Ovary (tissue), 9 donors: ENCODE measurements around the gene SNAPC1. TPM values are rescaled to one million over a fixed set of nuclear protein-coding genes. Genes with fewer than 3 reads are reported as not detected.

Experiments
- DNase-seq, 5 donors: peaks; one replicate each; pipeline ENCODE4 v3.0.0-alpha.2; 2019 to 2020
- H3K27ac ChIP-seq, 2 donors: fragments of 200-600 bp; one replicate each; pipeline versions ENCODE4 v1.5.1 to v1.8.0; 2019 to 2022
- H3K27me3 ChIP-seq: fragments of 200-600 bp; one replicate; pipeline ENCODE4 v1.8.0; 2022
- H3K36me3 ChIP-seq: fragments of 200-600 bp; sonication (generic); one replicate; pipeline ENCODE4 v1.5.1; 2019
- H3K4me1 ChIP-seq: one replicate; pipeline ENCODE4 v1.8.1; 2013; ENCODE audit warnings: mild to moderate bottlenecking, moderate library complexity; ENCODE audit not compliant: insufficient read depth
- H3K4me3 ChIP-seq: fragments of 200-600 bp; sonication (generic); one replicate; pipeline ENCODE4 v1.5.1; 2017
- H3K9me3 ChIP-seq, 2 donors: fragments of 200-600 bp in 1 of 2; sonication (generic) in 1 of 2; one replicate each; pipeline versions ENCODE4 v1.5.1 to v1.8.1; 2013 to 2019; ENCODE audit warnings: mild to moderate bottlenecking in 1 of 2, moderate library complexity in 1 of 2
- EP300 ChIP-seq: sonication (generic); formaldehyde crosslinking; IDR thresholded peaks from one replicate; pipeline ENCODE4 v1.6.1; 2017; ENCODE audit warnings: antibody characterized with exemption
- POLR2A ChIP-seq: fragments of 450-650 bp; IDR thresholded peaks from one replicate; pipeline ENCODE4 v1.6.1; 2017; ENCODE audit warnings: antibody characterized with exemption, mild to moderate bottlenecking, moderate library complexity
- WGBS, 3 donors: extraction: QIAGEN DNeasy Blood & Tissue Kit in 1 of 3; methylation state at CpG; one replicate each; pipeline versions ENCODE4 v1.1.5 to v1.1.7; 2013 to 2017; 5-methylcytosine and 5-hydroxymethylcytosine counted together
- intact Hi-C, 4 donors: fragments of 100-400 bp; cut with DNase I; formaldehyde crosslinking; loops; one replicate each; pipeline versions ENCODE4 v1.11.0 to v1.15.1; 2022 to 2023
- polyA plus RNA-seq, 2 donors: library from polyadenylated mRNA; stranded (reverse); fragments of 200-250 nt in 1 of 2; fragments of 350-450 nt in 1 of 2; fragmentation: Illumina TruSeq in 1 of 2; extraction: RNeasy Lipid Tissue Mini Kit (QIAGEN cat#74804) in 1 of 2; gene quantifications; one replicate each; pipeline ENCODE4 v1.2.3, GENCODE V29; 2013 to 2014
- total RNA-seq, 7 donors: library from RNA; depleted of rRNA in 2 of 7; stranded (reverse); fragments of >200 nt in 2 of 7; fragmentation: NEBNext Ultra II Directional in 3 of 7; extraction: Animal tissue kit (Norgen Biotek cat#: 25700) in 3 of 7; gene quantifications; one replicate each; pipeline versions ENCODE4 v1.1.0 to v1.2.4, GENCODE V29; 2016 to 2023
- TF ChIP-seq, protein P1 (sequence below), 3 donors: fragments of 450-650 bp in 2 of 3; fragments of 200-600 bp in 1 of 3; IDR thresholded peaks; one replicate each; pipeline versions ENCODE4 v1.5.1 to v1.8.0; 2016 to 2022; ENCODE audit warnings: antibody characterized with exemption in 3 of 3, mild to moderate bottlenecking in 1 of 3
- donor health status: DM: no; HTN: no; CAD: no; lungs with moderate emphysema.
- donor health status: DM: no; HTN: no; CAD: no.
- donor health status: Bipolar disorder and iron deficiency.
- donor health status: DM: yes; HTN: yes; CAD: no.
- donor health status: DM: no; HTN: no; CAD: no.
- donor health status: DM: yes; HTN: yes; CAD: no.

SNAPC1 gene
- total and polyA plus RNA-seq, 9 donors, result 4.5 to 11.9 (median 5.9) TPM

- Histone ChIP-seq H3K27me3 (no peaks in the 10 kb centered on the region), H3K9me3 (no peaks in the 10 kb centered on the region), H3K36me3 (no peaks in the 10 kb centered on the region), H3K4me1 (no peaks in the 10 kb centered on the region), H3K27ac (no peak overlapping the region), H3K4me3 (no peak overlapping the region)
- intact Hi-C loops, result loop anchor here (2.0 to 5.0 kb wide), 3 partner anchors 376 to 381 kb away; no protein-coding TSS in a partner anchor
- DNase-seq, result no peak
- no peak for TF ChIP-seq POLR2A
- no peak for TF ChIP-seq EP300
- TF ChIP-seq, protein P1, sequence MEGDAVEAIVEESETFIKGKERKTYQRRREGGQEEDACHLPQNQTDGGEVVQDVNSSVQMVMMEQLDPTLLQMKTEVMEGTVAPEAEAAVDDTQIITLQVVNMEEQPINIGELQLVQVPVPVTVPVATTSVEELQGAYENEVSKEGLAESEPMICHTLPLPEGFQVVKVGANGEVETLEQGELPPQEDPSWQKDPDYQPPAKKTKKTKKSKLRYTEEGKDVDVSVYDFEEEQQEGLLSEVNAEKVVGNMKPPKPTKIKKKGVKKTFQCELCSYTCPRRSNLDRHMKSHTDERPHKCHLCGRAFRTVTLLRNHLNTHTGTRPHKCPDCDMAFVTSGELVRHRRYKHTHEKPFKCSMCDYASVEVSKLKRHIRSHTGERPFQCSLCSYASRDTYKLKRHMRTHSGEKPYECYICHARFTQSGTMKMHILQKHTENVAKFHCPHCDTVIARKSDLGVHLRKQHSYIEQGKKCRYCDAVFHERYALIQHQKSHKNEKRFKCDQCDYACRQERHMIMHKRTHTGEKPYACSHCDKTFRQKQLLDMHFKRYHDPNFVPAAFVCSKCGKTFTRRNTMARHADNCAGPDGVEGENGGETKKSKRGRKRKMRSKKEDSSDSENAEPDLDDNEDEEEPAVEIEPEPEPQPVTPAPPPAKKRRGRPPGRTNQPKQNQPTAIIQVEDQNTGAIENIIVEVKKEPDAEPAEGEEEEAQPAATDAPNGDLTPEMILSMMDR (IDR thresholded peaks at IDR 0.05), result no peak
- WGBS, 3 donors, result 53 to 61% (median 56%) methylated on average over 5 of the region's 5 CpGs
Measured at GRCh38 chr14:61838661-61839245, 76.5 kb downstream of the SNAPC1 start.

- Histone ChIP-seq H3K4me3 (no peak overlapping the region), H3K9me3 (no peaks in the 10 kb centered on the region), H3K27me3 (no peaks in the 10 kb centered on the region), H3K4me1 (no peaks in the 10 kb centered on the region), H3K36me3 (no peaks in the 10 kb centered on the region), H3K27ac (no peak overlapping the region)
- whole genome bisulfite sequencing, 3 donors, result 45 to 49% (median 47%) methylated on average over 4 of the region's 4 CpGs
- intact Hi-C loops, result loop anchor here (2.0 to 5.0 kb wide), 3 partner anchors 377 to 382 kb away; no protein-coding TSS in a partner anchor
- TF ChIP-seq, protein P1 (IDR thresholded peaks at IDR 0.05), result no peak
- TF ChIP-seq POLR2A (no peak), EP300 (no peak)
- no peak for DNase-seq
Measured at GRCh38 chr14:61839507-61839906, 77.3 kb downstream of the SNAPC1 start.

DNA sequence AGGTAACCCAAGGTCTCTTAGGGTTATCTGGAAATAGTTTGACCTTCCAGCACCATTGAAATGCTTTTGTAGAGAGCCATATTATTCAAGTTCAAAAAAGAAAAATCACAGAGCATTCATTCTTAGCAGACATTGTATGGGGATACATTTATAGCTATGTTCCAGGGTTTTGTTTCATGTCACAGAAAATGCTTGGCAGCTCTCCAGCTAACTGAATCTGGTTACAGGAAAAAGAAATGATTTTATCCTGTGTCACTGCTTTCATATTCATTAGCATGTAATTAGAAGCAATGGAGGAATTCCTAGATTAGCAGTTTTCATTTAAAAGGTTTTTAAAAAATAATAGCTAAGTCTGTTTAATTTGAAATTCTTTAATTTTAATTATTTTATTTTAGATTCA, 78.9 kb downstream of the SNAPC1 start:
- H3K27me3 ChIP-seq, result no peaks in the 10 kb centered on the region
- no peak overlapping the region for H3K27ac ChIP-seq
- no peak for TF ChIP-seq EP300
- TF ChIP-seq, protein P1 (IDR thresholded peaks at IDR 0.05), result no peak
- no peak for TF ChIP-seq POLR2A
- no peak for DNase-seq
- H3K36me3 ChIP-seq, result no peaks in the 10 kb centered on the region
- no peaks in the 10 kb centered on the region for H3K9me3 ChIP-seq
- intact Hi-C loops, result no loop called here
- no peak overlapping the region for H3K4me3 ChIP-seq
- no peaks in the 10 kb centered on the region for H3K4me1 ChIP-seq

Other genes starting within 250 kb of the SNAPC1 start
- gene HIF1A, start 66.9 kb upstream of the SNAPC1 start, total RNA-seq, result 100 to 1,000 TPM in 4 of 7 donors, 10 to 100 TPM in 3; 85.1 to 204 (median 116) TPM
- gene HIF1A, start 66.9 kb upstream of the SNAPC1 start, polyA plus RNA-seq, result 100 to 1,000 TPM in 1 of 2 donors, 10 to 100 TPM in 1; 41.6 to 165 TPM
- gene SYT16, start 50.3 kb downstream of the SNAPC1 start, total RNA-seq, result under 1 TPM in 3 of 7 donors, not detected in 4; 0.11 to 0.51 (median 0.30) TPM
- gene SYT16, start 50.3 kb downstream of the SNAPC1 start, polyA plus RNA-seq, result under 1 TPM; 0.05 to 0.06 TPM